Suprapubic skin (tissue), 4 donors: Measurements from ENCODE around the gene HSD17B11.

Source experiments
- POLR2A ChIP-seq, 2 donors: fragments of 450-650 bp; IDR thresholded peaks; one replicate each; pipeline ENCODE4 v1.6.1; 2017; ENCODE audit warnings: antibody characterized with exemption in 2 of 2, mild to moderate bottlenecking in 2 of 2, moderate library complexity in 2 of 2
- POLR2AphosphoS5 ChIP-seq, 3 donors: sonication (generic); formaldehyde crosslinking; IDR thresholded peaks; one replicate each; pipeline ENCODE4 v1.6.1; 2017; ENCODE audit warnings: antibody characterized with exemption in 3 of 3

DNA sequence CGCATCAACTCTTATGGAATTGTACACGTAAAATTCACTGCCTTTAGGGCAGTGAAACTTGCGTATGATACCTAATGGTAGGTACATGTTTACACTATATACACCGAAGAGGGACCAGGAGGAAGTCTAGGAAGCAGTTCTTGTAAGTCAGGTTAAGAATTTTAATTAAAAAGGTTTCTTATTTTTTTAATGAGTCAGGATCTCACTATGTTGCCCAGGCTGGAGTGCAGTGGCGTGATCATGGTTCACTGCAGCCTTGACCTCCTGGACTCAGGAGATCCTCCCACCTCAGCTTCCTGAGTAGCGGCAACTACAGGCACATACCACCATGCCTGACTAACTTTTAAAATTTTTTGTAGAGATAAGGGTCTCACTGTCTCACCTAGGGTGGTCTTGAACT is 38.0 kb upstream of the HSD17B11 start:
- TF ChIP-seq POLR2AphosphoS5 (IDR thresholded peaks at IDR 0.05) (no peak), POLR2A (IDR thresholded peaks at IDR 0.05) (no peak)
